Progenitor cell of endocrine pancreas (in vitro differentiated cells): ENCODE data around the gene TP53AIP1. TPM values are rescaled to one million over a fixed set of nuclear protein-coding genes. Genes with fewer than 3 reads are reported as not detected.
A peak's percentile ranks its signal among the peaks of the same experiment; 100 is the strongest.

ENCODE experiments used
- DNase-seq: peaks from one replicate; pipeline ENCODE4 v3.0.0; 2021; ENCODE audit warnings: low spot score; ENCODE audit not compliant: unreplicated experiment
- H3K27ac Mint-ChIP-seq: 2 replicates; pipeline ENCODE4 v1.8.0; 2021; ENCODE audit warnings: mild to moderate bottlenecking, moderate library complexity, mixed read lengths
- H3K27me3 Mint-ChIP-seq: 2 replicates; pipeline ENCODE4 v1.8.0; 2021; ENCODE audit warnings: mixed read lengths
- H3K36me3 Mint-ChIP-seq: 2 replicates; pipeline ENCODE4 v1.8.0; 2022; ENCODE audit warnings: mixed read lengths; ENCODE audit not compliant: insufficient read depth
- H3K4me1 Mint-ChIP-seq: 2 replicates; pipeline ENCODE4 v1.8.0; 2021; ENCODE audit warnings: low read depth, mixed read lengths
- H3K4me3 Mint-ChIP-seq: 2 replicates; pipeline ENCODE4 v1.8.0; 2021; ENCODE audit warnings: low read depth, mild to moderate bottlenecking, moderate library complexity, mixed read lengths
- H3K9me3 Mint-ChIP-seq: 2 replicates; pipeline ENCODE4 v1.8.0; 2021; ENCODE audit warnings: low read depth, mixed read lengths
- CTCF ChIP-seq: fragments of 200-600 bp; sonication (generic); IDR thresholded peaks from one replicate; pipeline ENCODE4 v1.5.0; 2021; ENCODE audit warnings: antibody characterized with exemption, mild to moderate bottlenecking; ENCODE audit not compliant: unreplicated experiment
- total RNA-seq: library from RNA; stranded (reverse); gene quantifications from 2 replicates; pipeline ENCODE4 v1.2.1, GENCODE V29; 2021

TP53AIP1 gene
- total RNA-seq, 1 donor from 2014 or later: 0.12 TPM

- Mint-ChIP-seq H3K4me1 (peaks cover 5% of the 10 kb centered on the region), H3K36me3 (no peaks in the 10 kb centered on the region), H3K27me3 (peaks cover 60% of the 10 kb centered on the region), H3K4me3 (no peak overlapping the region), H3K9me3 (no peaks in the 10 kb centered on the region), H3K27ac (no peak overlapping the region)
- no peak for DNase-seq
- no peak for TF ChIP-seq CTCF
Measured at GRCh38 chr11:128907585-128907984, 35.1 kb downstream of the TP53AIP1 start.

- TF ChIP-seq CTCF: no peak
- peaks cover 11% of the 10 kb centered on the region for H3K4me1 Mint-ChIP-seq
- peaks cover 70% of the 10 kb centered on the region for H3K27me3 Mint-ChIP-seq
- H3K9me3 Mint-ChIP-seq: no peaks in the 10 kb centered on the region
- no peaks in the 10 kb centered on the region for H3K36me3 Mint-ChIP-seq
- no peak overlapping the region for H3K27ac Mint-ChIP-seq
- peak overlapping the region; percentile 62 for H3K4me3 Mint-ChIP-seq
- DNase-seq: no peak
Measured at GRCh38 chr11:128906185-128907050, 36.3 kb downstream of the TP53AIP1 start.

GRCh38 chr11:128905345-128906184, 37.1 kb downstream of the TP53AIP1 start:
- DNase-seq: peak; percentile 25

GRCh38 chr11:128904656-128905344, 37.9 kb downstream of the TP53AIP1 start:
- peaks cover 85% of the 10 kb centered on the region for H3K27me3 Mint-ChIP-seq
- no peaks in the 10 kb centered on the region for H3K36me3 Mint-ChIP-seq
- peaks cover 11% of the 10 kb centered on the region for H3K4me1 Mint-ChIP-seq
- no peak for TF ChIP-seq CTCF
- H3K9me3 Mint-ChIP-seq: no peaks in the 10 kb centered on the region
- DNase-seq: no peak
- H3K4me3 Mint-ChIP-seq: peak overlapping the region; percentile 44
- no peak overlapping the region for H3K27ac Mint-ChIP-seq

More at GRCh38 chr11:128905345-128906184, 37.1 kb downstream of the TP53AIP1 start:
- peak overlapping the region; percentile 62 for H3K4me3 Mint-ChIP-seq
- H3K27ac Mint-ChIP-seq: no peak overlapping the region
- peaks cover 78% of the 10 kb centered on the region for H3K27me3 Mint-ChIP-seq
- H3K4me1 Mint-ChIP-seq: peaks cover 11% of the 10 kb centered on the region
- no peaks in the 10 kb centered on the region for H3K36me3 Mint-ChIP-seq
- no peaks in the 10 kb centered on the region for H3K9me3 Mint-ChIP-seq
- peak; percentile 53 for TF ChIP-seq CTCF

GRCh38 chr11:128904303-128904655, 38.4 kb downstream of the TP53AIP1 start:
- no peak overlapping the region for H3K27ac Mint-ChIP-seq
- no peaks in the 10 kb centered on the region for H3K36me3 Mint-ChIP-seq
- H3K9me3 Mint-ChIP-seq: no peaks in the 10 kb centered on the region
- no peak for DNase-seq
- peak overlapping the region; percentile 44 for H3K4me3 Mint-ChIP-seq
- TF ChIP-seq CTCF: no peak
- H3K4me1 Mint-ChIP-seq: peaks cover 11% of the 10 kb centered on the region
- H3K27me3 Mint-ChIP-seq: peaks cover 84% of the 10 kb centered on the region
